Transverse colon (tissue), 4 donors: Measurements from ENCODE around the gene CADM1.

Experiments
- EP300 ChIP-seq: sonication (generic); formaldehyde crosslinking; IDR thresholded peaks from one replicate; pipeline ENCODE4 v1.6.1; 2017; ENCODE audit warnings: antibody characterized with exemption, low read depth
- POLR2A ChIP-seq: fragments of 450-650 bp; IDR thresholded peaks from one replicate; pipeline ENCODE4 v1.6.1; 2016; ENCODE audit warnings: antibody characterized with exemption, mild to moderate bottlenecking, moderate library complexity
- POLR2AphosphoS5 ChIP-seq, 3 donors: sonication (generic); formaldehyde crosslinking; IDR thresholded peaks; one replicate each; pipeline ENCODE4 v1.6.1; 2016; ENCODE audit warnings: antibody characterized with exemption in 3 of 3
- TF ChIP-seq, protein P1 (sequence below), 5 experiments: fragments of 200-600 bp in 3 of 5; fragments of 450-650 bp in 2 of 5; sonication (generic) in 3 of 5; IDR thresholded peaks; 1 replicate in 2 of 5; 2 replicates in 3 of 5; pipeline ENCODE4 v1.5.1; 2016 to 2017; ENCODE audit warnings: antibody characterized with exemption in 5 of 5, inconsistent platforms in 3 of 5, mild to moderate bottlenecking in 2 of 5, moderate library complexity in 1 of 5

DNA sequence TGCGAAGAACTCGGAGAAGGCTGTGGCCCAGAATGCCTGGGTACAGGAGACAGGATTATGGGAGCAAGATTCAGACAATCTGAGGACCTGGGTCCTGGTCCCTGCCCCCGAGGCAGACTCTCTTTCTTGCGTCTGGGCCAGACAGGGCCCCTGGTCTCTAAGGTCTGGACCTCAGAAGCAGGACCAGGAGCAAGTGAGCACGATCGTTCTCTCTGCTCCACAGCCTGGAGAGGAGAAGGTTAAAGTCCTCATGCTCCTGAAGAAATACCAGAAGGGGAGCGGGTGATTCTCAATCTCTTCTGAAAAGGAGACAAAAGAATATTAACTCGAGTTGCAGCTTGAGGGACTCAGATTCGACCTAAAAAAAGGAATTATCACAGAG is 349.9 kb downstream of the CADM1 start:
- TF ChIP-seq, protein P1, sequence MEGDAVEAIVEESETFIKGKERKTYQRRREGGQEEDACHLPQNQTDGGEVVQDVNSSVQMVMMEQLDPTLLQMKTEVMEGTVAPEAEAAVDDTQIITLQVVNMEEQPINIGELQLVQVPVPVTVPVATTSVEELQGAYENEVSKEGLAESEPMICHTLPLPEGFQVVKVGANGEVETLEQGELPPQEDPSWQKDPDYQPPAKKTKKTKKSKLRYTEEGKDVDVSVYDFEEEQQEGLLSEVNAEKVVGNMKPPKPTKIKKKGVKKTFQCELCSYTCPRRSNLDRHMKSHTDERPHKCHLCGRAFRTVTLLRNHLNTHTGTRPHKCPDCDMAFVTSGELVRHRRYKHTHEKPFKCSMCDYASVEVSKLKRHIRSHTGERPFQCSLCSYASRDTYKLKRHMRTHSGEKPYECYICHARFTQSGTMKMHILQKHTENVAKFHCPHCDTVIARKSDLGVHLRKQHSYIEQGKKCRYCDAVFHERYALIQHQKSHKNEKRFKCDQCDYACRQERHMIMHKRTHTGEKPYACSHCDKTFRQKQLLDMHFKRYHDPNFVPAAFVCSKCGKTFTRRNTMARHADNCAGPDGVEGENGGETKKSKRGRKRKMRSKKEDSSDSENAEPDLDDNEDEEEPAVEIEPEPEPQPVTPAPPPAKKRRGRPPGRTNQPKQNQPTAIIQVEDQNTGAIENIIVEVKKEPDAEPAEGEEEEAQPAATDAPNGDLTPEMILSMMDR (IDR thresholded peaks at IDR 0.05) = no peak
- TF ChIP-seq POLR2AphosphoS5 (IDR thresholded peaks at IDR 0.05) (no peak), POLR2A (no peak), EP300 (no peak)
